NCI-H460 (cell line): ENCODE measurements around the gene BLOC1S6. TPM values are rescaled to one million over a fixed set of nuclear protein-coding genes. Genes with fewer than 3 reads are reported as not detected.
"Not testable (repeated sequence)": the region's sequence is repeated elsewhere in the genome, so short reads cannot be mapped to it uniquely, and the experiment has no call there.

ENCODE experiments used
- DNase-seq: peaks from one replicate; pipeline ENCODE4 v3.0.0-alpha.2; 2016; ENCODE audit warnings: low read depth; ENCODE audit errors: extremely low read depth
- total RNA-seq: library from RNA; depleted of rRNA; stranded (reverse); fragments of >200 nt; shearing (Covaris generic); gene quantifications from 2 replicates; pipeline ENCODE4 v1.2.3, GENCODE V29; 2014

Gene BLOC1S6
- total RNA-seq, 1 experiment from 2014 or later = 57.4 TPM

DNA sequence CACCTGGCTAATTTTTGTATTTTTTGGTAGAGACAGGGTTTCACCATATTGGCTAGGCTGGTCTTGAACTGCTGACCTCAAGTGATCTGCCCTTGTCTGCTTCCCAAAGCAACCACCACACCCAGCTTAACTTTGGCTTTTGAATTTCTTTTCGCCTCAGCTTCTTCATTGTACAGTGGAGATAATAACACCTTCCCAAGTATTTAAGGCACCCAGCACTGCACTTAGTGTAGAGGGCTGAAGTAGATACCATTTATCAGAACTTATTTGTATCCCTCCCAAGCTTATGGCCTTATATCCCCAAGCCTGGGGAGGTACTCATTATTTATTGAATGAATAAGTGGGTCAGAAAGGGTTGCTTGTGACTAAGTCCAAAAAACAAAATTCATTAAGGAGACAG is 50.0 kb downstream of the BLOC1S6 start:
- DNase-seq = no peak

DNA sequence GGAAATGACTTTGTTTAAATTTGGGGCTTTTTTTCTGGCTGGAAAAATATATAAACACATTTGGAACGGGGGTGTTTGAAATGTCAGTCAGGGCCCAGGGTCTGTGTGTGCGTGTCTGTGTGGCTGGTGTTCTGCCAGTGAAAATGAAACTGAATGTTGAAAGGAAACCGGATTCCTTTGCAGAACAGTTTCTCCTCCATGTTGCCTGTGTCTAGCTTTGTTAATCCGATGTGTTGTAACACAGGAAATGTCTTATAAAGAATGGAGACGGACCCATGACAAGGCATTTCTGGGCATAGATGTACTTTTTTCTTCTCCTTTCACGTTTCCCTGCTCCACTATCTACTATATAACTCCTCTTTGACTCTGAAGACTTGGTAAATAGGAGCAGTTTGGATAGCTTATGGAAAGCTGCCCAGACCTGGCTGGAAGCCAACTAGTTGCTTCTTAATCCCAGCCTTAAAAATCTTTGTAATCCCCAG is 50.4 kb downstream of the BLOC1S6 start:
- peak; percentile 28 for DNase-seq

DNA sequence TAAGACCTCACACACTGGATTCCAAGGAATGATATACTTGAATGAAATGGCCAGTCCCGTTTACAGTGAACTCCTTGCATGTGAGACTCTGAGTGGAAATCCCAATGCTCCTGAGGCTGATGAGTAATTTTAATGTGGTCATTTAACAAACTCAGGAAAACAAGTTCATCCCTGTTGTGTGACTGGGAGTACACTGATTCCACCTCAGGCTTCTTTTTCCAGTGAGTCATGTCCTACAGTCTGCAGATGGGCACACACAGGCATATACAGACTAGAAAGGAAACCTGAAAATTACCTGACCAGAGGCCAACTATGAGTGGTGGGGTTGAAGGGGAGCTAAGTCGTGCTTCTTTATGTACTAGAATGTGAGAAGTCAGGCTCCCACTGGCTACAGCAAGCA is 53.4 kb downstream of the BLOC1S6 start:
- DNase-seq = peak; percentile 9

DNA sequence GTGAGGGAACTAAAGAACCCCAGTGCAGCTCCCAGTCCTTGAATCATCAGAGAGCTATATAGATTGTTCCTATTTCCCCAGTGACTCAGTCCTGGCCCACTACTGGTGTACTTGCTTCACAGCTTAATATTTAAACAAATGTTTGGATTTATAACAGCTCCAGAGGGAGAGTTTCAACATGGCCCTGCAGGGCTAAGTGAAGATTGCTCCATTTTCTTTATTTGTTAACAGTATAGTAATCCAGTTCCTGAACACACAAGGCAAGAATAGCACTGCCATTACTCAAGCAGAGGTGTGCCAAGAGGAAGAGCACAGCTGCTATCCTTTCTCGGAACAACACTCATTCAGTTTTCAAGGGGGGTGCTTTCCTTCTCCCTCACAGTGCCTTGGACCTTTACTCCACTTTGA is 54.2 kb downstream of the BLOC1S6 start:
- peak; percentile 29 for DNase-seq

DNA sequence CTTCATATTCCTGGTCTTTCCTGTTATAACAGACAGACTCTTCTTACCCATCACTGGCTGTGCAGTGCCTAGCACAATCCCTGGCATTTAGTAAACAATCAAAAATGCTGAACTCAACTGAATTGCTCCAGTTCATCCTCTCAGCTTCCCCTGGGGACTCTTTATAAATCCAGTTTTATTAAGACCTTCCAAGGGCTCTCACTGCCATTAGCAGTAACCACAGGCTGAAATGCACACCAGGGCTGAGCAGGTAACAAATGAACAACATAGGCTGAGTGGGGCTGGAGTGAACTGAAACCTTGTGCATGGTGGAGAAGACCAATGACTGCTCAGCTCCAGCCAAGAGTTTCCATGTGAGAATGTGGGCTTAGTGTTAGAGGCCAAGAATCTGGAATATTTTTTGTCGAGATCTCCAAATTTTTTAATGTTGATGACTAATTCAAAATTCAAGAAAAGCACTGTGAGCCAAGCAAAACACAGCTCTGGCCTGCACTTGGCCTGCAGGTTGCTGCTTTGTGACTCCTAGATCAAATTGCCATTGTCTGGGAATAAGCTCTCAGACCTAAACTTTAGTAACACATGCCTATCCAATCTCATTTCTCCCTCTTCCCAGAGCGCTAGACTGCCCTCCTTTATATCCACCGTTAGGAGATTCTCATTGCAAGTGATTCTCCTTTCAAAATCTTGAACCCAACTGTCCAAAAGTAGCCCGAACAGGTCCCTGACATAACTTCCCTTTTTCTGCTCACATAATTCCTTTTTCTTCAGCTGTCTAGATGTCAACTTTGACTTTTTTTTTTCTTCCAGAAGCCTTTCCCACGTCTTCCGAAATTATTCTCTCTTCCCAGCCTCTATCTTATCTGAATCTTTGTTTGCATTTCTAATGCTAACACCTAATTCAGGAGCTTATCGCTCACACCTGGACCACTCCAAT is 55.1 kb downstream of the BLOC1S6 start:
- no peak for DNase-seq

DNA sequence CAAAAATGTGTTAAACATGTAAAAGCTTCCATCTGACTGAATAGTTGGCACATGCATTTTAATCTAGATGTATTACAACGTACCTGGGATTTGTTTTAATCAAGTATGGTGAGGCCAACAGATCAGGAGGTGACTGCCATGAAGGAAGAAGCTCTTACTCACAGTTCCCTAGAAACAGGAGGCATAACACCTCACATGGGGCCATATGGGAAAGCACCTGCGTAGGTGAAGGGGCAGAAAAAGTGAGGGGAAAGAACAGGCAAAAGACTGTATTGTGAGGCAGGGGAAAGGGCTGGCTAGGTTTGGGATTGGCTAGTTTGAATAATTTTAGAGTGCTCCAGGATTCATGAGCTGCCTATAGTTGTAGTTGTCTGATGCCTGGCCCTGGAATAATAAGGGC is 57.3 kb downstream of the BLOC1S6 start:
- DNase-seq = no peak

DNA sequence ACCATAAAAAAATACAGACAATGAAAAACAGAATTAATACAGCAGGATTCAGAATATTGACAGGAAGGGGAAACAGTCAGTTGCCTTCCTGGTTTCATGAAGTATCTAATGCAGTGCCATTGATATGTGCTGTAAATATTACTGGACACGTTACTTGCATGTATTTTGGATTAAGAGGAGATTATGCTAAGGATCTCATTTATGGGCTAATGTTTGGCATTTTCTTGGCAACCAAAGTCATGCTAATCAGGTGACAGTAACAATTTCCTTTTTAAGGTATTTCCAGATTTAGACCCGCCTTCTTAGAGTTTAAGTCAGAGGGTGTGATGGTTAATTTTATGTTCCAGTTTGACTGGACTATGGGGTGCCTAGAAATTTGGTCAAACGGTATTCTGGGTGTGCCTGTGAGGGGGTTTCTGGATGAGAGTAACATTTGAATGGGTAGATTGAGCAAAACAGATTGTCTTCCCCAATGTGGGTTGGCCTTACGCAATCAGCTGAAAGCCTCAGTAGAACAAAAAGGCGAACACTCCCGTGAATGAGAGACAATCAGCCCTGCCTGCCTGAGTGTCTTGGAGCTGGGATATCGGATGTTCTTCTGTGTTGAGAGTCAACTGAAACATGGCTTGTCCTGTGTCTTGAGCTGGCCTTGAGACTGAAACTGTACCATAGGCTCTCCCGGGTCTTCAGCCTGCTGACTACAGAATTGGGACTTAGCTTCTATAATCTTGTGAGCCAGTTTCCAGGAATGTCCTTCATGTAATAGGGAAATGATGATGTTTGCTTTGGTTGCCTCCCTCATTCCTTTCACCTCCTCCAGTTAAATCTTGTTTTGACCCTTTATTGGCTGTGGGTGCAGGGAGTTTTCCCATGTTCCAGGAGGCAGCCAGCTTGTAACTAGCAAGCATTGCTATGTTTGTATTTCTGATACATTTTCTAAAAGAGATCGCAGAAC is 58.1 kb downstream of the BLOC1S6 start:
- no peak for DNase-seq

DNA sequence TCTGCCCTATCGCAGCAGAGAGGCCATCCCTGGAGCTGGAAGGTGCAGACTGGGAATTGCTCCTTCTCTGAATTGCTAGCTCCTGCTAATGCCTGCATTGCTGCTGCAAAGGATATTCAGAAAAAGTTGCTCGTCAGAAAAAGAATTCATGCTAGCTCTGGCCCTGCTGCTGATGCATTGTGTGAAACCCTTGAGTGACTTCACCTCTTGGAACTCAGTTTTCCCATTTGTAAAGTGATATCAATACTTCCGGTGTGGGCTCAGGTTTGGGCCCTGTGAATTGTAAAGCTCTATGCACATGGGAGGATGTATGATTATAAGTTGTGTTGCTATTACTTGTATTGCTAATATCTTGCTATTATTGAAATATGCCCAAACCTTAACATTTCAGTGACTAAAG is 59.0 kb downstream of the BLOC1S6 start:
- DNase-seq = no peak

DNA sequence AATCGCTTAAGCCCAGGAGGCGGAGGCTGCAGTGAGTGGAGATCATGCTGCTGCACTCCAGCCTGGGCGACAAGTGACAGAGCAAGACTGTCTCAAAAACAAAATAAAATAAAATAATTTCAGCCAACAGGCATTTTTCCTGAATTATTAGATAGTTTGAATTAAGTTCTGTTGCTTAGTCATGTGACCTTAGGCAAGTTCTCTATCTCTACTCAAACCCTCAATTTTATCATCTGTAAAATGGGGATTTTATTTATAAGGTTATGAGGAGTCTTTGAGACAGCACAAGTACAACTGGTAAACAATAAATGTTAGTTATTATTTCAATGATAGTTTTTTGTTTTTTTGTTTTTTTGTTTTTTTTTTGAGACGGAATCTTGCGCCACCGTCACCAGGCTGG is 60.6 kb downstream of the BLOC1S6 start:
- DNase-seq = no peak

DNA sequence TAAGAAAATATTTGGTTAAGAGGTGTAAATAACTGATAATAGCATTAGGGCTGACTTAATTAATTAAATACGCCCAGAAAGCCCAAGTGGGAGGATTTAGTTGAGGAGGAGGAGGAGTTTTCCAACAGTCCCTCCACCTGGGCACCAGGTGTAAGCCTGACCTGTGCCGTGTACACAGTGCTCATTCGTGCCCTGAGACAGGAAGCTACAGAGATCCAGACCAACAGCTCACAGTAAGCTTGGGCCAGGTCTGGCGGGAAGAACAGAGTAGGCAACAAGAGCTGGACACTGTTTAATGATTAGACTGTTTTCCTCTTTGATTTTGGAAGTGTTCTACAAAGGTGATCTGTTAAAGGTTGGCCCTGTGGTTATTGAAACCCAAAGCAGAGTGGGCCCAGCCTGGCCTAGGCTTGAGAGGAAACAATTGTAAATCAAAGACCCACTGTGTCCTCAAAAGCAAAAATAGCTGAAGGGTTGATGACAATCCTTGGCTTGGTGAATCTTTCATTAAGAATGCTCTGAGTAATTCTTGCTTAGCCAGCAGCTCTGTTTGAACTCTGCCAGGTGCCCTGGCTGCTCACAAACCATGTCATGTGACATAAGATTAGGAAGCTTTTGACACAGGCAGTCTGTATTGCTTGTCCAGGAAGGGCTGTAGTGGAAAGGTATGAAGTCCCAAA is 61.5 kb downstream of the BLOC1S6 start:
- DNase-seq = no peak

DNA sequence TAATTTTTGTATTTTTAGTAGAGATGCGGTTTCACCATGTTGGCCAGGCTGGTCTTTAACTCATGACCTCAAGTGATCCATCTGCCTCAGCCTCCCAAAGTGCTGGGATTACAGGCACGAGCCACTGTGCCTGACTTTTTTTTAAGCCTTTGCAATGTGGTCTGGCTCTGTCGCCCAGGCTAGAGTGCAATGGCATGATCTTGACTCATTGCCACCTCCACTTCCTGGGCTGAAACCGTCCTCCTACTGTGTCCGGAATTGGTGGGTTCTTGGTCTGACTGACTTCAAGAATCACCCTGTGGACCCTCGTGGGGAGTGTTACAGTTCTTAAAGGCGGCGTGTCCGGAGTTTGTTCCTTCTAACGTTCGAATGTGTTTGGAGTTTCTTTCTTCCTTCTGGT is 62.8 kb downstream of the BLOC1S6 start:
- DNase-seq = not testable (repeated sequence)

DNA sequence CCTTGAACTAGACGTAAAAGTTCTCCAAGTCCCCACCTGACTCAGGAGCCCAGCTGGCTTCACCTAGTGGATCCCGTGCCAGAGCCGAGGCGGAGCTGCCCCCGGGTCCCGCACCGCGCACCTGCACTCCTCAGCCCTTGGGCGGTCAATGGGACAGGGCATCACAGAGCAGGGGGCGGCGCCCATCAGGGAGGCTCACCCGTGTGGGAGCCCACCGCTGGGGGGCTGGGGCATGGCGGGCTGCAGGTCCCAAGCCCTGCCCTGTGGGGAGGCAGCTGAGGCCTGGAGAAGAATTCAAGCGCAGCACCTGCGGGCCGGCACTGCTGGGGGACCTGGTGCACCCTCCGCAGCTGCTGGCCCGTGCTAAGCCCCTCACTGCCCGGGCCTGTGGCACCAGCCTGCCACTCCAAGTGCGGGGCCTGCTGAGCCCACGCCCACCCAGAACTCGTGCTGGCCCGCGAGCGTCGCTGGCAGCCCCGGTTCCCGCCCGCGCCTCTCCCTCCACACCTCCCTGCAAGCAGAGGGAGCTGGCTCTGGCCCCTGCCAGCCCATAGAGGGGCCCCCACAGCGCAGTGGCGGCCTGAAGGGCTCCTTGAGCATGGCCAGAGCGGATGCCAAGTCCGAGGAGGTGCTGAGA is 63.8 kb downstream of the BLOC1S6 start:
- no peak for DNase-seq

DNA sequence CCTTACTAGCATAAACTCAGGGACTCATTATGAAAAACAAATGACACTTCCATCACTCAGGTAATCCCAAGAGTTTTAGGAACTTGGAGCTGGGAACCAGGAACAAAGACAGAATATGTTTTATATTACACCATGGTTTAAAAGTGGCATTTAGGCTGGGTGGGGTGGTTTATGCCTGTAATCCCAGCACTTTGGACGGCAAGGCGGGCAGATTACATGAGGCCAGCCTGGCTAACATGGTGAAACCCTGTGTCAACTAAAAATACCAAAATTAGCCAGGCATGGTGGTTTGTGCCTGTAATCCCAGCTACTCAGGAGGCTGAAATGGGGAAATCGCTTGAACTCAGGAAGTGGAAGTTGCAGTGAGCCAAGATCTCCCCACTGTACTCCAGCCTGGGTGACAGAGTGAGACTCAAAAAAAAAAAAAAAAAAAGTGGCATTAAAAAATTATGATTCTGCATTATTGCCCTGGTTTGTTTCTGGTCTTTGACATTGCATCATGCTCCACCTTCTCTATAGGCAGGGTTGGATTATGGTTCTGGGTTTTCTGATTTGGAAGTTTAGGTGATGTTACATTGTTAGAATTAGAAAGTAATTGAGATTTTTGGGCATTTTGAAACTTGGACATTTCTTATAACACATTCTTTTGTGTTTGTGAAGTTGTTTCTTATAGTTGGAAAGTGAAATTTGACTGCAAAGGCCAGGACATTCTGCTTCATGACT is 66.7 kb downstream of the BLOC1S6 start:
- DNase-seq = no peak

DNA sequence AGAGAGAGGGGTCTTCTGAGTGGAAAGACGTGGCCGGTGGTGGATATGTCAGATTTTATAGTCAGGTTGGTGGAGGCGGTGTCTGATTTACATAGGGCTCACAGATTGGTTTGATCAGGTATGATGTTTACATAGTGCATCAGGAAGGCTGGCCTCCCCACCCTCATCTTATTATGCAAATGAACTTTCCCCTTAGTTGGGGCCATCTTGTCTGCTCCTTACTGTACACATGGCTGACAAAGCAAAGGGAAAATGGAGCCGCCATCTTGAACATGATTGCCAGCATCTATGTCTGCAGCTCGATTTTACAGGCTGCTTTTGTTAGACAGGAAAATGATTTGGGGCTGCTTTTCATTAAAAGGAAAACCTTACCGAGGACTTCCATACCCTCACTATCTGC is 67.6 kb downstream of the BLOC1S6 start:
- DNase-seq = no peak

DNA sequence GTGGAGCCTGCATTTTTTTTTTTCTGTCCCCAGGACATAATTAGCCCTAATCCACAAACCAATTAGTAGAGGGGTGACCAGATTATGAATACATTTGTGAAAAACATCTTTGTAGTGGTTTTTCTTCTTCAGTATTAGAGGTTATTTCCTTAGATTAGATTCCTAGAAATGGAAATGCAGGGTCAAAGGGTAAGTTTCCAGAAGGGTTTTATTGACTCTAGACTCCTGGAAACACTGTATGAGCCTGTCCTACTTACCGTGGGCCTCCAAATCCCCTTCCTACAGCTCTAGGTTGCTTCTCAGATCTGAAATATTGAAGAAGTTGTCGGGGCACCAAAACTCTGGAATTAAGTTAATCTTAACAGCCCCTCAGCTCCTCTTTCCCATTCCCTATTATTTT is 70.1 kb downstream of the BLOC1S6 start:
- no peak for DNase-seq

DNA sequence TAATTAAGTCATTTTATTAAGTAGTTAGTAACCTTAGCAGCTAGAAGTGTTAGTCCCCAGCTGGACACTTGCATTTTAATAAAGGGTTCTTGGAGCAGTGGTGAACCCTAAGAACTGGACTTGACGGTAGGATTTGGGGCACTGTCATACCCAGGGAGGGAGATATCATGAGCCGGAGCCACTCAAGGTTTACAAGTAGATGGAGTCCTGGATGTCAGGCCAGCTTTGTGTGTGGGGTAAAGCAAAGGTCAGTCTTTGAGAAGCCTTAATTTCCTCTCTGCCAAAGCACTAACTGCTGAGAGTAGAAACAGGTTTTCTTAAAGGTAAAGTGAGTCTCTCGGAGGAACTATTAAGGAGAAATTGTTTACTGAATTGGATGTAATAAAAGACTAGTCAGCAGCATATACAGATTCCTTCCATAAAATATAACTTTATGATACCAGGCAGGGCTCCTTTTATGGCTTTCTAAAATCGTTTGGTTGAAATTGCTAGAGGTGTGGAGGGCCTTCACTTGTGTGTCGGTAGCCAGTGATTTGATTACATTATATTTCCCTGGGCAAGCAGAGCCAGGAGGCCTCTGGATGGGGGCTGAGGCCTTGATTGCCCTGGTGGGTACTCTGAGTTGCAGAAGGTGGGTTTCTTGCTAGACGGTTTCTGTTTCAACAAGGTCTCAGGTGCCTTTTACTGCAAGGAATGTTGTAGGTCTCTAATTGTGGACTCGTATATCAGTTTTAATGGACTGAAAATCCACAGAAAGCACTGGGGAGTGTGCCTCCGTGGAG is 70.8 kb downstream of the BLOC1S6 start:
- no peak for DNase-seq
